GM23338 (cell line): Measurements from ENCODE around the gene CD47. TPM values are rescaled to one million over a fixed set of nuclear protein-coding genes. Genes with fewer than 3 reads are reported as not detected.

Experiments
- ATAC-seq: fragments of 200-7000 bp; cut with Tn5 transposase; 3 replicates; pipeline ENCODE4 v1.9.1; 2020
- DNase-seq: peaks from one replicate; pipeline ENCODE4 v3.0.0-alpha.2; 2015; ENCODE audit warnings: low spot score
- H2AFZ ChIP-seq: fragments of 200-600 bp; sonication (generic); 2 replicates; pipeline ENCODE4 v1.8.0; 2016; ENCODE audit warnings: antibody characterized with exemption, mild to moderate bottlenecking, moderate library complexity
- H3F3A ChIP-seq: fragments of 200-600 bp; sonication (generic); replicated peaks from 2 replicates; pipeline ENCODE4 v1.8.0; 2017; ENCODE audit warnings: antibody characterized with exemption, mixed run types, low read depth
- H3K27ac ChIP-seq: fragments of 200-600 bp; sonication (generic); 2 replicates; pipeline ENCODE4 v1.6.1; 2016; ENCODE audit warnings: low read depth
- H3K27me3 ChIP-seq: fragments of 200-600 bp; sonication (generic); 2 replicates; pipeline ENCODE4 v1.8.0; 2016; ENCODE audit warnings: mild to moderate bottlenecking, mixed run types, moderate library complexity; ENCODE audit not compliant: insufficient read depth
- H3K36me3 ChIP-seq: fragments of 200-600 bp; sonication (generic); 2 replicates; pipeline ENCODE4 v1.8.0; 2016; ENCODE audit warnings: mild to moderate bottlenecking; ENCODE audit not compliant: insufficient read depth
- H3K4me1 ChIP-seq: fragments of 200-600 bp; sonication (generic); 2 replicates; pipeline ENCODE4 v1.8.0; 2016; ENCODE audit warnings: mild to moderate bottlenecking, moderate library complexity; ENCODE audit not compliant: insufficient read depth
- H3K4me2 ChIP-seq: fragments of 200-600 bp; sonication (generic); 2 replicates; pipeline ENCODE4 v1.7.1; 2017; ENCODE audit warnings: mixed run types
- H3K4me3 ChIP-seq: fragments of 200-600 bp; sonication (generic); 2 replicates; pipeline ENCODE4 v1.6.1; 2016; ENCODE audit warnings: mixed run types
- H3K79me2 ChIP-seq: fragments of 200-600 bp; sonication (generic); replicated peaks from 2 replicates; pipeline ENCODE4 v1.8.0; 2017; ENCODE audit warnings: mild to moderate bottlenecking; ENCODE audit not compliant: insufficient read depth
- H3K9me2 ChIP-seq: fragments of 200-600 bp; sonication (generic); 2 replicates; pipeline ENCODE4 v1.8.0; 2017; ENCODE audit not compliant: insufficient read depth
- H4K20me1 ChIP-seq: fragments of 200-600 bp; sonication (generic); replicated peaks from 2 replicates; pipeline ENCODE4 v1.8.0; 2017; ENCODE audit warnings: mild to moderate bottlenecking; ENCODE audit not compliant: insufficient read depth
- H3K27ac Mint-ChIP-seq: 2 replicates; pipeline ENCODE4 v1.8.0; 2020; ENCODE audit warnings: inconsistent platforms, mild to moderate bottlenecking, moderate library complexity, mixed read lengths
- H3K27me3 Mint-ChIP-seq: 3 replicates; pipeline ENCODE4 v1.8.0; 2022; ENCODE audit warnings: low read depth, mild to moderate bottlenecking, moderate library complexity, mixed read lengths, inconsistent platforms; ENCODE audit not compliant: insufficient read depth, poor library complexity
- H3K36me3 Mint-ChIP-seq: 3 replicates; pipeline ENCODE4 v1.8.0; 2021; ENCODE audit warnings: low read depth, mild to moderate bottlenecking, inconsistent platforms, moderate library complexity, mixed read lengths
- H3K4me1 Mint-ChIP-seq: 3 replicates; pipeline ENCODE4 v1.8.0; 2020; ENCODE audit warnings: mild to moderate bottlenecking, inconsistent platforms, mixed read lengths
- H3K4me3 Mint-ChIP-seq: 3 replicates; pipeline ENCODE4 v1.8.0; 2021; ENCODE audit warnings: moderate library complexity, mild to moderate bottlenecking, inconsistent platforms, mixed read lengths
- H3K9me3 Mint-ChIP-seq: 3 replicates; pipeline ENCODE4 v1.8.0; 2020; ENCODE audit warnings: moderate library complexity, mild to moderate bottlenecking, inconsistent platforms, mixed read lengths
- CREB1 ChIP-seq: fragments of 250-450 bp; sonication (Bioruptor Pico); IDR thresholded peaks from 2 replicates; pipeline ENCODE4 v1.5.0; 2020; ENCODE audit warnings: low read depth, mild to moderate bottlenecking, moderate library complexity
- CTCF ChIP-seq, 2 experiments: fragments of 200-600 bp in 1 of 2; sonication (generic) in 1 of 2; conservative IDR thresholded peaks; 2 replicates each; pipeline versions ENCODE4 v1.5.1 to v1.6.1; 2016 to 2017; ENCODE audit warnings: antibody characterized with exemption in 2 of 2, low read depth in 2 of 2, mild to moderate bottlenecking in 2 of 2, moderate library complexity in 1 of 2
- EZH2 ChIP-seq: fragments of 200-600 bp; sonication (generic); IDR thresholded peaks from one replicate; pipeline ENCODE4 v1.8.0; 2017; ENCODE audit warnings: antibody characterized with exemption, mild to moderate bottlenecking, low read depth; ENCODE audit not compliant: unreplicated experiment
- EZH2phosphoT487 ChIP-seq: fragments of 200-600 bp; sonication (generic); IDR thresholded peaks from one replicate; pipeline ENCODE4 v1.8.1; 2018; ENCODE audit warnings: antibody characterized with exemption; ENCODE audit not compliant: unreplicated experiment
- POLR2AphosphoS5 ChIP-seq: IDR thresholded peaks from 2 replicates; pipeline ENCODE4 v1.6.1; 2016; ENCODE audit warnings: antibody characterized with exemption, low read depth
- REST ChIP-seq: IDR thresholded peaks from one replicate; pipeline ENCODE4 v1.6.1; 2018; ENCODE audit warnings: antibody characterized with exemption; ENCODE audit not compliant: unreplicated experiment
- STAT1 ChIP-seq: IDR thresholded peaks from one replicate; pipeline ENCODE4 v1.6.1; 2016; ENCODE audit warnings: antibody characterized with exemption; ENCODE audit not compliant: unreplicated experiment
- ZNF114 ChIP-seq: fragments of 250-450 bp; sonication (Bioruptor Pico); IDR thresholded peaks from 2 replicates; pipeline ENCODE4 v1.5.0; 2020; ENCODE audit warnings: mild to moderate bottlenecking, moderate library complexity
- ZNF462 ChIP-seq: fragments of 250-450 bp; sonication (Bioruptor Pico); IDR thresholded peaks from 2 replicates; pipeline ENCODE4 v1.5.0; 2020; ENCODE audit warnings: mild to moderate bottlenecking, moderate library complexity
- polyA plus RNA-seq: library from polyadenylated mRNA; unstranded; fragments of >200 nt; fragmentation: Nextera tagmentation; extraction: Ambion mirVana; gene quantifications from 2 replicates; pipeline ENCODE4 v1.2.1, GENCODE V29; 2016
- total RNA-seq: library from RNA; depleted of rRNA; stranded (reverse); fragments of >200 nt; shearing (Covaris generic); gene quantifications from 2 replicates; pipeline ENCODE4 v1.2.3, GENCODE V29; 2014

Gene CD47
- total and polyA plus RNA-seq, 2 experiments from 2014 or later: 22.1 to 26.9 TPM

GRCh38 chr3:108113975-108114374, 23.1 kb upstream of the CD47 start:
- Mint-ChIP-seq H3K9me3 (no peaks in the 10 kb centered on the region; the same call in 2 of the 3 replicates), H3K36me3 (no peaks in the 10 kb centered on the region), H3K27me3 (no peaks in the 10 kb centered on the region), H3K4me3 (no peak overlapping the region), H3K27ac (no peak overlapping the region), H3K4me1 (peaks cover 4% of the 10 kb centered on the region; the same call in 1 of the 3 replicates)
- Histone ChIP-seq H3K4me3 (no peak overlapping the region), H3K4me2 (no peak overlapping the region), H3K27ac (no peak overlapping the region), H4K20me1 (no peaks in the 10 kb centered on the region), H3F3A (no peaks in the 10 kb centered on the region), H2AFZ (peak overlapping the region; percentile 85; the same call in 1 of the 2 replicates), H3K36me3 (no peaks in the 10 kb centered on the region), H3K79me2 (no peaks in the 10 kb centered on the region), H3K27me3 (no peaks in the 10 kb centered on the region), H3K4me1 (no peaks in the 10 kb centered on the region), H3K9me2 (no peaks in the 10 kb centered on the region)
- DNase-seq: no peak
- no peak for TF ChIP-seq REST
- TF ChIP-seq CTCF (conservative IDR thresholded peaks at IDR 0.05; ENCODE audit: low read depth in 2 of 2): no peak
- TF ChIP-seq POLR2AphosphoS5: no peak
- no peak for TF ChIP-seq EZH2
- TF ChIP-seq EZH2phosphoT487: no peak
- no peak for TF ChIP-seq CREB1 (CRISPR knock-in tag)
- ATAC-seq: peak; percentile 53

- no peak for ATAC-seq
- Mint-ChIP-seq H3K4me1 (peaks cover 5% of the 10 kb centered on the region; the same call in 1 of the 3 replicates), H3K9me3 (no peaks in the 10 kb centered on the region), H3K36me3 (no peaks in the 10 kb centered on the region), H3K27me3 (no peaks in the 10 kb centered on the region), H3K4me3 (no peak overlapping the region), H3K27ac (no peak overlapping the region)
- Histone ChIP-seq H3K4me2 (no peak overlapping the region), H3F3A (no peaks in the 10 kb centered on the region), H3K79me2 (no peaks in the 10 kb centered on the region), H3K36me3 (no peaks in the 10 kb centered on the region), H3K27me3 (no peaks in the 10 kb centered on the region), H3K4me1 (no peaks in the 10 kb centered on the region), H3K9me2 (no peaks in the 10 kb centered on the region), H4K20me1 (no peaks in the 10 kb centered on the region), H3K27ac (no peak overlapping the region), H2AFZ (0 out of 2 replicates have a peak overlapping the region, but pooled peaks have one; percentile 2), H3K4me3 (no peak overlapping the region)
- DNase-seq: no peak
- TF ChIP-seq EZH2 (no peak), STAT1 (no peak), ZNF462 (CRISPR knock-in tag) (no peak), ZNF114 (CRISPR knock-in tag) (no peak)
Observed at GRCh38 chr3:108110934-108111333, 20.1 kb upstream of the CD47 start.
